K562 (cell line): ENCODE data around the gene MATN1. TPM values are rescaled to one million over a fixed set of nuclear protein-coding genes. Genes with fewer than 3 reads are reported as not detected.

ENCODE experiments used
- ATAC-seq: fragments of 200-7000 bp; cut with Tn5 transposase; 3 replicates; pipeline ENCODE4 v1.9.1; 2020; ENCODE audit warnings: moderate library complexity
- BruUV-seq: library from RNA; stranded (reverse); fragments of 400-500 nt; replicated peaks from 2 replicates; lab custom pipeline; 2021; lab: Mats Ljungman, UMichigan
- CTCF ChIA-PET: fragments of 300-600 bp; formaldehyde crosslinking; extraction: SDS; loops from one replicate; lab custom pipeline; 2021; ENCODE audit warnings: low intra/inter-chr PET ratio; lab: Yijun Ruan, JAX
- POLR2A ChIA-PET: fragments of 300-600, 350-650 bp; sonication (Branson Sonifier 250); formaldehyde crosslinking; extraction: SDS; loops from one replicate; lab custom pipeline; 2021; ENCODE audit warnings: antibody characterized with exemption, inconsistent platforms; lab: Yijun Ruan, JAX
- DNase-seq, 4 experiments: peaks; one replicate each; pipeline versions ENCODE4 v3.0.0 to v3.0.0-alpha.2; 2011 to 2018; ENCODE audit warnings: low spot score in 3 of 4, mixed read lengths in 3 of 4; ENCODE audit errors: extremely low read depth in 1 of 4
- FAIRE-seq: peaks from 2 replicates; lab custom pipeline; 2011; peaks lifted over from hg19 to GRCh38; lab: Jason Lieb, UNC
- H2AFZ ChIP-seq: 2 replicates; pipeline ENCODE4 v1.6.0; 2011; ENCODE audit warnings: low read depth, low read length, control low read depth, inconsistent platforms
- H3K27ac ChIP-seq: fragments of 200-600 bp; 3 replicates; pipeline ENCODE4 v1.8.0; 2011; ENCODE audit warnings: low read depth, mild to moderate bottlenecking, control low read depth, inconsistent platforms, low read length, moderate library complexity, mixed read lengths; ENCODE audit errors: extremely low read depth
- H3K27me3 ChIP-seq, 2 experiments: fragments of 300-600 bp in 1 of 2; 2 replicates in 1 of 2; 3 replicates in 1 of 2; pipeline versions ENCODE4 v1.6.0 to v1.8.0; 2011; ENCODE audit warnings: inconsistent platforms in 2 of 2, low read length in 2 of 2, mild to moderate bottlenecking in 1 of 2, mixed read lengths in 1 of 2, moderate library complexity in 1 of 2; ENCODE audit not compliant: control insufficient read depth in 2 of 2, insufficient read depth in 2 of 2
- H3K36me3 ChIP-seq: fragments of 300-600 bp; 3 replicates; pipeline ENCODE4 v1.8.0; 2011; ENCODE audit warnings: mild to moderate bottlenecking, low read length, inconsistent platforms; ENCODE audit not compliant: control insufficient read depth, insufficient read depth
- H3K4me1 ChIP-seq, 2 experiments: fragments of 200-600 bp in 1 of 2; replicated peaks in 1 of 2; 2 replicates in 1 of 2; 3 replicates in 1 of 2; pipeline versions ENCODE4 v1.5.1 to v1.8.0; 2011; ENCODE audit warnings: inconsistent platforms in 2 of 2, low read length in 2 of 2, mild to moderate bottlenecking in 1 of 2, mixed read lengths in 1 of 2, moderate library complexity in 1 of 2; ENCODE audit not compliant: control insufficient read depth in 2 of 2, insufficient read depth in 2 of 2
- H3K4me2 ChIP-seq: 2 replicates; pipeline ENCODE4 v1.6.1; 2011; ENCODE audit warnings: low read length, control low read depth, inconsistent platforms, mixed read lengths; ENCODE audit not compliant: insufficient read depth
- H3K4me3 ChIP-seq: fragments of 200-600 bp; sonication (generic), shearing (Covaris generic); 2 replicates; pipeline ENCODE4 v1.5.1; 2016; ENCODE audit warnings: control low read depth, inconsistent platforms
- H3K79me2 ChIP-seq: fragments of 200-600 bp; 3 replicates; pipeline ENCODE4 v1.8.0; 2011; ENCODE audit warnings: low read length, inconsistent platforms; ENCODE audit not compliant: control insufficient read depth, insufficient read depth
- H3K9ac ChIP-seq, 2 experiments: 2 replicates each; pipeline versions ENCODE4 v1.6.0 to v1.6.1; 2011; ENCODE audit warnings: low read depth in 2 of 2, low read length in 2 of 2, control low read depth in 1 of 2, inconsistent platforms in 1 of 2, mild to moderate bottlenecking in 1 of 2, mixed read lengths in 1 of 2; ENCODE audit not compliant: insufficient read depth in 1 of 2
- H3K9me1 ChIP-seq: one replicate; pipeline ENCODE4 v1.6.0; 2011; ENCODE audit warnings: inconsistent platforms, mild to moderate bottlenecking, low read length, moderate library complexity; ENCODE audit not compliant: control insufficient read depth, insufficient read depth
- H3K9me3 ChIP-seq: replicated peaks from 2 replicates; pipeline ENCODE4 v1.5.1; 2011; ENCODE audit warnings: low read depth, low read length, inconsistent platforms; ENCODE audit not compliant: control insufficient read depth, insufficient read depth
- H4K20me1 ChIP-seq: replicated peaks from 2 replicates; pipeline ENCODE4 v1.6.1; 2011; ENCODE audit warnings: low read length, inconsistent platforms, mixed read lengths; ENCODE audit not compliant: control insufficient read depth, insufficient read depth
- CAMTA2 ChIP-seq: fragments of 250-450 bp; sonication (Bioruptor Pico); conservative IDR thresholded peaks from 2 replicates; pipeline ENCODE4 v1.5.1; 2022
- E2F3 ChIP-seq: fragments of 250-450 bp; sonication (Bioruptor Pico); IDR thresholded peaks from 2 replicates; pipeline ENCODE4 v1.4.0; 2020; ENCODE audit warnings: mild to moderate bottlenecking
- ERF ChIP-seq: fragments of 450-650 bp; formaldehyde crosslinking; IDR thresholded peaks from 2 replicates; pipeline ENCODE4 v1.4.0; 2020; ENCODE audit warnings: mild to moderate bottlenecking, mixed read lengths
- HIVEP1 ChIP-seq: fragments of 250-450 bp; sonication (Bioruptor Pico); IDR thresholded peaks from 2 replicates; pipeline ENCODE4 v1.4.0; 2020; ENCODE audit warnings: mild to moderate bottlenecking
- MAFK ChIP-seq: IDR thresholded peaks from 2 replicates; pipeline ENCODE4 v1.6.1; 2011; ENCODE audit warnings: low read length, improper control_type of control experiment
- RFX7 ChIP-seq: fragments of 250-450 bp; sonication (Bioruptor Pico); IDR thresholded peaks from 2 replicates; pipeline ENCODE4 v1.5.1; 2021; ENCODE audit warnings: mild to moderate bottlenecking
- RNF219 ChIP-seq: fragments of 250-450 bp; sonication (Bioruptor Pico); IDR thresholded peaks from 2 replicates; pipeline ENCODE4 v1.5.0; 2022; ENCODE audit warnings: mild to moderate bottlenecking
- SMAD4 ChIP-seq: fragments of 250-450 bp; sonication (Bioruptor Pico); conservative IDR thresholded peaks from 2 replicates; pipeline ENCODE4 v1.8.0; 2021; ENCODE audit warnings: inconsistent platforms, mild to moderate bottlenecking, moderate library complexity
- ZBTB12 ChIP-seq: fragments of 250-450 bp; sonication (Bioruptor Pico); IDR thresholded peaks from 2 replicates; pipeline ENCODE4 v1.4.0; 2020
- ZBTB43 ChIP-seq: sonication (generic); formaldehyde crosslinking; IDR thresholded peaks from 2 replicates; pipeline ENCODE4 v1.8.0; 2023; ENCODE audit warnings: mild to moderate bottlenecking, missing genetic modification reagents
- ZNF41 ChIP-seq: fragments of 250-450 bp; sonication (Bioruptor Pico); conservative IDR thresholded peaks from 2 replicates; pipeline ENCODE4 v1.4.0; 2020; ENCODE audit warnings: mild to moderate bottlenecking
- ZNF583 ChIP-seq: fragments of 250-450 bp; sonication (Bioruptor Pico); IDR thresholded peaks from 2 replicates; pipeline ENCODE4 v1.4.0; 2020
- WGBS: fragments of 100-300 bp; shearing (Covaris generic); methylation state at CpG from one replicate; pipeline ENCODE4 v1.1.6; 2016; ENCODE audit warnings: low coverage, mixed read lengths; ENCODE audit not compliant: insufficient coverage; ENCODE audit errors: missing lambda C conversion rate; 5-methylcytosine and 5-hydroxymethylcytosine counted together
- in situ Hi-C: fragments of 300-500 bp; cut with MboI; formaldehyde crosslinking; loops from 4 replicates; pipeline ENCODE4 v1.15.0; 2018; ENCODE audit warnings: inconsistent platforms, mixed read lengths
- intact Hi-C: fragments of 100-400 bp; cut with micrococcal nuclease; formaldehyde crosslinking; loops from 2 replicates; pipeline ENCODE4 v1.14.2; 2022
- polyA plus RNA-seq, 8 experiments: library from polyadenylated mRNA; depleted of rRNA in 4 of 8; stranded (reverse) in 5 of 8; unstranded in 3 of 8; fragments of >200 nt; fragmentation: Nextera tagmentation in 2 of 8; fragmentation: Illumina TruSeq in 1 of 8; extraction: Ambion mirVana in 2 of 8; extraction: Trizol in 1 of 8; gene quantifications; 2 replicates each; pipeline versions ENCODE4 v1.2.1 to v1.2.3, GENCODE V29; 2011 to 2014; ENCODE audit warnings: inconsistent platforms in 1 of 8, missing spikeins in 1 of 8
- total RNA-seq, 7 experiments: library from RNA; depleted of rRNA in 6 of 7; stranded (reverse); fragments of >200 nt in 6 of 7; fragmentation: Illumina TruSeq in 2 of 7; extraction: Trizol in 2 of 7; gene quantifications; 2 replicates each; pipeline versions ENCODE4 v1.2.1 to v1.2.3, GENCODE V29; 2011 to 2021; ENCODE audit warnings: low replicate concordance in 1 of 7

The MATN1 gene
- total and polyA plus RNA-seq, 9 of the 15 experiments (the other 6 are each of a cell fraction or from before 2014, with no cell fraction given), result 0.10 to 2.3 (median 1.2) TPM

- H3K4me2 ChIP-seq, result peak overlapping the region; percentile 85
- POLR2A ChIA-PET, result interaction anchor here (0.6 to 4.7 kb wide), 7 partner anchors 8 to 46 kb away, joined by 3 to 51 read pairs (median 5); no protein-coding TSS in a partner anchor
- in situ Hi-C loops, result no loop called here
- TF ChIP-seq RFX7 (CRISPR knock-in tag) (no peak), E2F3 (CRISPR knock-in tag) (peak; percentile 45; the same call in 1 of the 2 replicates), CAMTA2 (CRISPR knock-in tag) (0 out of 2 replicates have a peak, but pooled peaks have one; percentile 51), SMAD4 (CRISPR knock-in tag) (peak; percentile 41; the same call in 1 of the 2 replicates), ZNF41 (CRISPR knock-in tag) (0 out of 2 replicates have a peak, but pooled peaks have one; percentile 39), ZNF583 (CRISPR knock-in tag) (peak; percentile 64; the same call in 1 of the 2 replicates), RNF219 (CRISPR knock-in tag) (no peak), ERF (CRISPR knock-in tag) (peak; percentile 84), HIVEP1 (CRISPR knock-in tag) (0 out of 2 replicates have a peak, but pooled peaks have one; percentile 71), MAFK (no peak), ZBTB12 (CRISPR knock-in tag) (0 out of 2 replicates have a peak, but pooled peaks have one; percentile 18), ZBTB43 (peak; percentile 28; the same call in 1 of the 2 replicates)
Observed at GRCh38 chr1:30732277-30732996, 9.1 kb upstream of the MATN1 start.

More at GRCh38 chr1:30732277-30732996, 9.1 kb upstream of the MATN1 start:
- Histone ChIP-seq H3K36me3 (peaks cover 14% of the 10 kb centered on the region; the same call in 2 of the 3 replicates), H3K9me1 (no peaks in the 10 kb centered on the region), H3K9me3 (no peaks in the 10 kb centered on the region), H3K79me2 (no peaks in the 10 kb centered on the region), H2AFZ (no peak overlapping the region), H3K9ac (peak overlapping the region in 1 of 2 experiments; percentile 69; a peak in 3 of 4 replicates), H3K4me3 (peak overlapping the region; percentile 26), H3K27ac (peak overlapping the region; percentile 50; the same call in 2 of the 3 replicates), H3K4me1 (peaks cover 54 to 66% of the 10 kb centered on the region in 2 experiments), H3K27me3 (no peaks in the 10 kb centered on the region), H4K20me1 (no peaks in the 10 kb centered on the region)
- intact Hi-C loops, result no loop called here
- DNase-seq (peak in 1 of 4 experiments; percentile 38), FAIRE-seq (no peak), ATAC-seq (no peak)
- BruUV-seq, result no TSS peak
- 71% methylated on average over 10 of the region's 10 CpGs for WGBS
- CTCF ChIA-PET, result interaction anchor here (0.5 kb wide), 1 partner anchor 237 kb away, joined by 3 read pairs; no protein-coding TSS in a partner anchor
